ENCODE results near the gene TRANK1.
"Not testable (repeated sequence)": the region's sequence is repeated elsewhere in the genome, so short reads cannot be mapped to it uniquely, and the experiment has no call there.

Gene TRANK1

DNA sequence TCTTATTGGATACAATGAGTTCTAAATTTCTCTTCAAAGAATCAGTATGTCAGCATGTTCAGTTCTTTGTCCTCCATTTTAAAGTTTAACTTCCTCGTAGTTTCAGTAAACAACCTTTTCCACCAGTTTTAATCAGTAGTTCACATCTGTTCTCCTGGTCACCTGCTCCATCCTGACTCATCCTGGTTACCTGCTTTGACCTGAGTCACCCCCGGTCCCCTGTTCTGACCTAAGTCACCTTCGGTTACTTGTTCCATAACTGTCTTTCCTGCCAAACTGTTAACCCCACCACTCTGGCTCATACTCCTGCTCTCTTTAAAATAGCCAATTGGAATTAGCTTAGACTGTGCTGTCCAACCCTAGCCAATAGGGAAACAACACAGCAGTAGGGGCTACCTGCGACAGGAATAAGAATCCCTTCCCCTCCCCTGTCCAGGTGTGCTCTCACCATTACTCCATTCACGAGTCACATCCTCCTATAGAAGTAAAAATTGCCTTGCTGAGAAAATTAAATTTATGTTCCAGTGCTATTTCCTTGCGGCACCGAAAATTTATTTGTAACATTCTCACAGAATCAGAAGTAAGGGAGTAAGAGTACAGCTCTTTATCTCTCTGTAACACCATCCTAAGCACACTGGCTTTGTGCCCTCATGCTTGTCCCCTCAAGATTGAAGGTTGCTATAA is 23.8 kb downstream of the TRANK1 start:
- in situ Hi-C loops (cut with MboI; ENCODE audit: low sequenced_read_pairs): no loop called here

DNA sequence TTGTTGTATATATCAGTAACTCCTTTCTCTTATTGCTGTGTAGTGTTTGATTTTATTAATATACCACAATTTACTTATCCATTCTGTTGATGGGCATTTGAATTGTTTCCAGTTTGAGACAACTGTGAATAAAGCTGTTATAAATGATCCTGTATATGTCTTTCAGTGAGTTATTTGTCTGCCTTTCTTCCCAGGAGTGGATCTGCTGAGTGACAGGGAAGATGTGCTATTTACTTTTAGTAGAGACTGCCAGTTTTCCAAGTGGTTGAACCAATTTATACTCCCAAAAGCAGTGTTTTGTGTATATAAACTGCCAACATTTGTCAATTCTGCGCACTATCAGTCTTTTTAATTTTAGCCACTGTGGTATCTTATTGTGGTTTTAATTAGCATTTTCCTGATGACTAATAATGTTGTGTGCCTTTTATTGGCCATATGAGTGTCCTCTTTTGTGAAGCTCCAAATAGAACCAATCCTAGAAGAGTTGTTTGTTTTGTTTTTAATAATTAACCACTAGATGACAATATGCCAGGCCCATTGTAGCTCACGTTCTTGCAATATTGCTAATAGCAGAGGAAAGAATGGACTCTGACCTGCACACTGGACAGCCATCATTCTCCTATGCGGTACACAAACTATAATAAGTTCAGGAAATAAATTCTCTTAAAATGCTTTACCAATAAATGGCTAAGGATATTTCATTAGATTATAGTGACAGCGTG is 25.3 kb downstream of the TRANK1 start:
- in situ Hi-C loops (cut with MboI; ENCODE audit: low sequenced_read_pairs): no loop called here

DNA sequence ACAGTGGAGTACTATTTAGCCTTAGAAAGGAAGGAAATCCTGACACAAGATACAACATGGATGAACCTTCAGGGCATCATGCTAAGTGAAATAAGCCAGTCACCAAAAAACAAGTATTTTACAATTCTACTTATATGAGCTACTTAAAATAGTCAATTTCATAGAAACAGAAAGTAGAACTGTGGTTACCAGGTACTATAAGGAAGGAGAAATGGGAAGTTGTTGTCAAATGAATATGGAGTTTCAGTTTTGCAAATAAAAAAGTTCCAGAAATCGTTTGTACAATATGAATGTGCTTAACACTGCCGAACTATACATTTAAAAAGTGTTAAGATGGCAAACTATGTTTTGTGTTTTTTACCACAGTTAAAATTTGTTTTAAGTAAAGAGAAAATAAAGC is 26.8 kb downstream of the TRANK1 start:
- in situ Hi-C loops (cut with MboI; ENCODE audit: low sequenced_read_pairs): no loop called here

DNA sequence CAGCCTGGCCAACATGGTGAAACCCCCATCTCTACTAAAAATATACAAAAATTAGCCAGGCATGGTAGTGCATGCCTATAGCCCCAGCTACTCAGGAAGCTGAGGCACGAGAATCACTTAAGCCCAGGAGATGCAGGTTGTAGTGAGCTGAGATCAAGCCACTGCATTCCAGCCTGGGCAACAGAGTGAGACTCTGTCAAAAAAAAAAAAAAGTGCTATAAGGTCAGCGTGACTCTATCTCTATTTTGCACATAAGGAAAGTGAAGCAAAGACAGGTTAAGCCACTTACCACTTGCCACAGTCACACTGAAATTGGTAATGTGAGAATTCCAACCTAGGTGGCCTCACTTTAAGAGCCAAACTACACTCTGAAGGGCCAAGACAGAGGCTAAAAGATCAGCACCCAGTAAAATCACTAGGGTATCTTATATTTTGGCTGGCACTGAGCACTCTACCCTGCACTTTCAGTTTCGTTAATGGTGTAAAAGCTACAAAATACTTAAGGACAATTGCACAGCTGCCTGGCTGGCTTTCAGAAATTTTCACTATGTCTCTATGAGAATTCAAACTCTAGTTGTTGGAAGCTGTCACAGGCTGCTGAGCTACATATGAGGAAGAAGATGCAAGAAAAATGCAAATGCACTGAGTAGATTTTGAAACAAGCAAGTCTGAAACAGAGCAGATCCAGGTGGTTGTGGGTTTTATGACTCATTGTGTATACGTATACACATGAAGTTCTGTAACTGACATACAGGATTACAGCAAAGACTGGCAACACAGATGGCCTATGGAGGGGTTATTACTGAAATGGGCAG is 32.7 kb downstream of the TRANK1 start:
- in situ Hi-C loops (cut with MboI; ENCODE audit: low sequenced_read_pairs): no loop called here

DNA sequence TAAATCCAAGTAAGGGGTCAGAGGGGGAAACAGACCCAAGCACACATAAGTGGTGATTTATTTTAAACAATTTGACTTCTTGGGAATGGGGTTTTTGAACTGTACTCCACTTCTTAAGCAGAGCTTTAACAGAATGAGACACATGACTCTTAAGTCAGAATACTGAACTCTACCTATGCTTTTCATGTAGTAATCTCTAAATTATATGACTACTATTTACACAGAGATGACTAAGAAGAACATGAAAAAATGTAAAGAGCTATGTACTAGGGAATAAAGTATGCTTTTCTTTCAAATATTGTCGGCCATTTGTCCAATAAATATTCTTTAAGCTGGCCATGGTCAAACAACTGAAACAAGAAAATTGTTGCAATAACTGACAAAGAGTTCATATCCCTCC is 35.2 kb downstream of the TRANK1 start:
- in situ Hi-C loops (cut with MboI; ENCODE audit: low sequenced_read_pairs): no loop called here

DNA sequence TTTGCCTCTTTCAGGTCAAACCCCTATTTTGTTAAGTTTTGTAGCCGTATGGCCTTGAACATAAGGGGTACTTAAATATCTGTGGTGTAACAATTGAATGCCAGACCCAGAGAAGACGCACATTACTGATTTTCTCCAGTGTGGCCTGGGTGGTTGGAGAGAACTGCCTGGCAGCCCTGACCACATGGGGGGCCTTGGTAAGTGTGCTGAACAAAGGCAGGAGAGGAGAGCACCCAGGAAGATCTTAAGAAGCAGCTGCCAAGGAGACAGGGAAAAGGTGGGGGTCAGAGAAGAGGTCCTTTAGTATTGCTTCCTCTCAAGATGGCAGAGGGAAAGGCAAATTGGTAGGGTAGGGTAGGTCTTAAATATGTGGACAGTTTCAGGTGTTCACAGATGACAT is 35.7 kb downstream of the TRANK1 start:
- in situ Hi-C loops (cut with MboI; ENCODE audit: low sequenced_read_pairs): no loop called here

DNA sequence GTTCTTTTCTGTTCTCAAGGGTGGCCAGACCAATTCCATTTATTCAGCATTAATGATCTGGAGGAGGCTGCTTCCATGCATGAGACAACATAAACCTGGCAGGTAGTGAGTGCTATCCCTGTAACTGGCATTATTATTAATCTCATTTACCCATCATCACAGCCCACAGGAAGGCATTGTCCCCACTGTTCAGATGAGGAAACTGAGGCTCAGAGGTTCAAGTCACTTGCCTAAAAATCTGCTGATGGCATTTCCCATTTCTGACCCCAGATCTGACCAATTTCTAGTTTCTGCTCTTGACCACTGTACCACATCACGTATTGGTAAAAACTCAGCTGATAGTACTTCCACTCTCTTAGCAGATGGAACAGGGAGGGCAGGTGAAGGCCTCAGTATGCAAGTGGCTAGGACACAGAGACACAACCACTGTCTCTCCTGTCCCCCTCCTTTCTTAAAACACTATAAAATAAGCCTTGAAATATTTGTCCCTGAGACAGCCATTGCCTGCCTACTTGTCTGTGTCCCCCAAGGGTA is 36.1 kb downstream of the TRANK1 start:
- in situ Hi-C loops (cut with MboI; ENCODE audit: low sequenced_read_pairs): no loop called here

DNA sequence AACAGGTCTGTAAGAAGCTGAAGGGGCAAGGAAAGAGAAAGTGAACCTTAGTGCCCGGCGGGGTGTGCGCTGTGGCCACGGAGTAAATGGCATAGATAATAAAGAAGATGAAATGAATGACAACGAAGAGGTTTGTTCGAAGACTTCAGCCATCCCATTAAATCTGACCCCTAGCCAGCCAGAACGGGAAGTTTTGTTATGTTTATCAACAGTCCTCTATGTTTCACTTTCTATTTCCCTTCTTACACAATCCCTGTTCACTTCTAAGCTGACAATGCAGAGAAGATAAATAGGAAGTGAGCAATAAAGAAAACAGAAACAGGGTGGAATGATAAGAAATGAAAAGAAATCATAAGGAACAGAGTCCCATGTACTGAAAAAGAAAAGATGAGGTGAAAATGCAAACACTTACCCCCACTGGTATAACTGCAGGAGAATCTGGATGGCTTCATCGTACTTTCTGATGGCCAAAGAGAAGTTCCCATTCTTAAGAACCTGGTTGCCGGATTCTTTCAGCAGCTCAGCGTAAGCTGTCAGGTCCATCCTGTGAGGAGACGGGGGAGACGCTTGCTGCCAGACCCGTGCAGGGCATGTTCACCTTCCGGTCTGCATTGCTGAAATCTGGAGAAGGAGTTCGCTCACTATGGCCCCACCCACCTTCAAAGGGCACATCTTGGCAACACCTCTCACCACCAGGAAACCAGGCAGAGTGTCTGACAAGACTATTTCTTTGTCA is 36.8 kb downstream of the TRANK1 start:
- in situ Hi-C loops (cut with MboI; ENCODE audit: low sequenced_read_pairs): no loop called here

DNA sequence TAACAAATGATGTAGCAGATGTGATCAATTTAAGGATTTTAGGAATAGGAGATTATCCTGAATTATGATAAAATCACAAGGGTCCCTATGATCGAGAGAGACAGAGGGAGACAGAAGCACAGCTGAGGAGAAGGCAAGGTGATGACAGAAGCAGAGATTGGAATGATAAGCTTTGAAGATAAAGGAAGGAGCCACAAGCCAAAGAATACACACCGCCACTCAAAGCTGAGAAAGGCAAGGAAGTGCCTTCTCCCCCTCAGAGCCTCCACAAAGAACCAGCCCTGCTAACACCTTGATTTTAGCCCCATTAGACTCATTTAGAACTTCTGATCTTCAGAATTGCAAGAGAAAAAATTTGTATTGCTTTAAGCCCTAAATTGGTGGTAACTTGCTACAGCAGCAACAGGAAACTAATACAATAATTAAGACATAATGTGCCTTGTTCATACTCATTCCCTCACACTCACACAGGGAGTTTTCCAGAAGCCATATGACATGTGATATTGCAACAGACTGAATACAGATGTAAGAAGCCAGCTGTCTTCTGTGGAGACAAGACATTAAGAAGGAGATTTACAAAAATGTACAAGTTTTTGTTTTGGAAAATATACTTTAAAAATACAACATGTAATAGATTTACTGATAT is 38.2 kb downstream of the TRANK1 start:
- in situ Hi-C loops (cut with MboI; ENCODE audit: low sequenced_read_pairs): no loop called here

DNA sequence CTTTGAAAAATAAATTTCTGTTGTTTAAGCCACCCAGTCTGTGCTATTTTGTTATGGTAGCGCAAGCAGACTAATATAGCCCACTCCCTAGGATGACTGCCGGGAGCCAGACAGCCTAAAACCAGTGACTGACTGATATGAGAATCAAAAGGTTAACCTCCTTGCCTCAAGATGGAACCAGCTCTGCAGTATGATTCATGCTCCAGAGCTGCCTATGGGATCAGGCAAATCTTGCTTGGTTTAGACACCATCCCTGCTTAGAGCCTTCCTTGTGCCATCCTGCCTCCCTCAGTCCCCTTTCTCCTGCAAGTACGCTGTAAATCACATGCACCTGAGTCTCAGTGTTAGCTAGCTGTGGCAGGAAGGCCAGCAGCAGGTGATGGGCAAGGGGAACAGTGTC is 39.3 kb downstream of the TRANK1 start:
- in situ Hi-C loops (cut with MboI; ENCODE audit: low sequenced_read_pairs): no loop called here

DNA sequence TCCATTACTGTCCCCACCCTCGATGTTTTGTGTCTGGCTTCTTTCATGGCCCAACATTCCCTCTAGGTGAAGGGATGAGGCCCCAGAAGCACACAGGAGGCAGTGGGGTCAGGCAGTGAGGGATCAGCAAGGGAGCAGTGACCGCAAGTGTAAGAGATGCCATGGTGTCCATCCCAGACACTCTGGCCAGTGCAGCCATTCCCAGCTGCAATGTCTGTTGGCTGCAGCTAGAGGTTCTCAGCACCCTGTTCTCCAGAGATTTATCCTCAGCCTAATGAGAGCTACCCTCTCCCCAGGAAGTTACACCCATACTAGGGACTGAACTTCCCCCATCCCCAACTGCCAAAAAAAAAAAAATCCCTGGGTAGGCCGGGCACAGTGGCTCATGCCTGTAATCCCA is 40.2 kb downstream of the TRANK1 start:
- in situ Hi-C loops (cut with MboI; ENCODE audit: low sequenced_read_pairs): no loop called here

DNA sequence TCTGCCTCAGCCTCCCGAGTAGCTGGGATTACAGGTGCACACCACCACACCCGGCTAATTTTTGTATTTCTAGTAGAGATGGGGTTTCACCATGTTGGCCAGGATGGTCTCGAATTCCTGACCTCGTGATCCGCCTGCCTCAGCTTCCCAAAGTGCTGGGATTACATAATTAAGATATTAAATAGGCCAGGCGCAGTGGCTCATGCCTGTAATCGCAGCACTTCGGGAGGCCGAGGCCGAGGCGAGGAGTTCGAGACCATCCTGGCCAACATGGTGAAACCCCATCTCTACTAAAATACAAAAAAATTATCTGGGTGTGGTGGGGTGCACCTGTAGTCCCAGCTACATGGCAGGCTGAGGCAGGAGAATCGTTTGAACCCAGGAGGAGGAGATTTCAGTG is 40.8 kb downstream of the TRANK1 start:
- in situ Hi-C loops (cut with MboI; ENCODE audit: low sequenced_read_pairs): not testable (repeated sequence)

DNA sequence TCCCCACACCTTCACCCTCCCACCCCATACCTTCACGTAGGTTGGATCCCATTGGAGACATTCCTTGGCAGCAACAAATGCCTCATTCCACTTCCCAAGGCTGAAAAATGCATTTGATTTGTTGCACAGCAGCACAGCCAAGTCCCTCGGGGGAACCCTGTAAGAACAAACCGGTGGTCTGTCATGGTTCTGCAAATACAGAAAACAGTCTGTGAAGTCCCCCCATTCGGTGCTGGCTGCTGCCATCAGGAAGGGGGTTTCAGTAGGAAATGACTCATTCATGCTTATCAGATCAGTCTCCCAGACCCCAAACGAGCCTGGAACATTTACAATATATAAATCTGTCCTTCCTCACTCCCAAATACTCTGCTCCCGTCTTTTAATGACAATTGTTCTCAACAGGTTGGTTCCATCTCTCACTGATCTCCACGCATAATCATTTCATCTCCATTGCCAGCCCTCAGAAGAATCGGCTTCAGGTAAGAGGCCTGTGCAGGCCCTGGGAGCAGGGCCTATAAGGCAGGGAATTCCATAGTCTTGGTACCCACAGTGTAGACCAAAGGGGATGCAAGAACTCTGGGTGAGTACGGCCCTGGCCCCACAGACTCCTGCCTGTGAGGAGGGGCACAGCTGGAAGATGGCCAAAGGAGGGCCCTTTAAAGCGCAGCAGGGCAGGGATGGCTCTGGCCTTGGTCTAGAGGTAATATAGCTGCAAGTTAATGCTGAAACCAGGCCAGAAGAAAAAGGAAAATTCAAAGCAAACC is 41.6 kb downstream of the TRANK1 start:
- in situ Hi-C loops (cut with MboI; ENCODE audit: low sequenced_read_pairs): no loop called here

DNA sequence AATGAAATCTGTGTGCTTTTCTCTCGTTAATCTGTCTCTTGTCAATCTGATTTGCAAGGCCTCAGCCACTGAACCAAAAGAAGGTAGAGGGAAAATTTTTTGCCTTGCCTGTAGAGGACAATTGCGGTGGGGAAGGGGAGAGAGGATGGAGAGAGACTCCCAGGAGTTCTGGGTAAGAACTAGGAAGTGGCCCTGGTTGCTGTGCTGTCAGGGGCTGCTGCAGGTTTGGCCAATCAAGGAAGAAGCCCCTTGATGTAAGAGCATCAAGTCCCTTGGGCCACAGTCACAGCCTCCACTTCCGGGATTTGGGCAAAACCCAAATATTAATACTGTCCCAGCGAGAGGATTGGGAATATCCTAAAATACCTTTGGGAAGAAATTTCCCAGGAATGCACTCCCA is 43.3 kb downstream of the TRANK1 start:
- in situ Hi-C loops (cut with MboI; ENCODE audit: low sequenced_read_pairs): no loop called here

DNA sequence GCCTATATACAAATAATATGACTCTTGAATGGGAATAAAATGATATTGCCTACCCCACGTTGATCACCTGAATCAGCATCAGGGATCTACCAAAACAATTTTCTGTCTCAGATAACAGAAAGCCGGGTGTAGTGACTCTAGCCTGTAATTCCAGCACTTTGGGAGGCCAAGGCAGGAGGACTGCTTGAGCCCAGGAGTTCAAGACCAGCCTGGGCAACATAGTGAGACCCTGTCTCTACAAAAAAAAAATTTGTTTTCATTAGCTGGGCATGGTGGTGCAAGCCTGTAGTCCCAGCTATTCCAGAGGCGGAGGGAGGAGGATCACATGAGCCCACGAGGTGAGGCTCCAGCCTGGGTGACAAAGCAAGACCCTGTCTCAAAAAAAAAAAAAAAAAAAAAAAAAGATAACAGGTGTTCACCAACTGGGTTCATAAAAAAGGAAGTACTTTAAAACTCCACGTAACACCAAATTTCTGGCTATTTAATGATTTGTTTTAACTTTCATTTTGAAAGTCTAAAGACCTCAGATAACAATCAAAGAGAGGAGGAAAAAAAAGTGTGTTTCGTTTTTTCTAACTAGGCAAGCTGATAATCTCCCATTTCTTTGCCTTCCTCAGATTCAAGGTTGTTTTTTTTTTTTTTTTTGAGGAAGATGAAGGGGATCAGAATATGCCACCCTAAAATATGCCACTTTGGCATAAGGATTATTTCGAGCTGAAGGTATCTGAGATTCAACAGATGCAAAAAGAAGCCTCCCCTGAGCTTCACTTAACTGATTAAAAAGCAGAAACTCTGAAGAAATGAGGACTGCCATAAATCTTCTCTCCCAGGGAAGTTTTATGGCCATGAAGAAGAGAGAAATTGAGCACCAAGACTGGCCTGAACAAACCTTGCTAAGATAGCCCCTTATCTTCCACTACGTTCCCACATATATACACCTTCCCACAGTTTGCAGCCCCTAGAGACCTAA is 44.1 kb downstream of the TRANK1 start:
- in situ Hi-C loops (cut with MboI; ENCODE audit: low sequenced_read_pairs): no loop called here

DNA sequence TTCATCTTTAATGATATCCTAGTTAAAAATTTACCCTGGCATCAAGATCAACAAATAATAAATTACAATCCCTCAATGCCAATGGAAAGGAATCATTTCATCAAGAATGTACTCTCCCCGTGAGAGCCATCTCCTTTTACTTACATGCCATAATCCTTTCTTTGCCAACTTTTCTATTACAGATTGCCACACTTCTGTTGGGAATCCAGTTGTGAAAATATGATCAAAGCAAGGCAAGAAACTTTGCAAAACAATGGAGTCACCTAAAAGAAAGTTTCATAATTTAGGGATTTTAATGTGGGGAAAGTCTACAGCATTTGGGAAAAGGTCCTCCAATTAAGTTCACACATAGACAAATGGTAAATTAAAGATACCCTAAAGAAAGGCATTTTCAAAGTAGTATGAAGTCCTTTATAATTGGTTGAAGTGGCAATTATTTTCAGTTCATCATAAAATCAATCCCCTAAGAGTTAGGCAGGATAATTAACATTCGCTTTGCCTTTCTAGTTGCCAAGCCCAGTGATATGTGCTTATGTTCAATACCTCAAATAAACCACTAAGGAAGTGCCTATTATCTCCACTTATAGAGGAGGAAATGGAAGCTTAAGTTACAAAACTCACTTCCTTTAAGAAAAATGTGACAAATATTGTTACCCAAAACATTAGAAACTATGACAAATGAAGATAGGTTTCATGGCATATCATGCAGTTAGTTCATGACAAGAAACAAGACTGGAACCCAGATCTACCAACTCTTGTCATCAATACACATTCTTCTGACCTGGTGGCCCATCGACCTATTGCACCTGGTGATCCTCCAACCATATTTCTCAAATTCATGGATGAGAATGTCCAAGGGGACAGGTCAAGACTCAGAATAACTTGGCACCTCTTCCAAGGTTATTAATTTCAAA is 49.1 kb downstream of the TRANK1 start:
- in situ Hi-C loops (cut with MboI; ENCODE audit: low sequenced_read_pairs): no loop called here

DNA sequence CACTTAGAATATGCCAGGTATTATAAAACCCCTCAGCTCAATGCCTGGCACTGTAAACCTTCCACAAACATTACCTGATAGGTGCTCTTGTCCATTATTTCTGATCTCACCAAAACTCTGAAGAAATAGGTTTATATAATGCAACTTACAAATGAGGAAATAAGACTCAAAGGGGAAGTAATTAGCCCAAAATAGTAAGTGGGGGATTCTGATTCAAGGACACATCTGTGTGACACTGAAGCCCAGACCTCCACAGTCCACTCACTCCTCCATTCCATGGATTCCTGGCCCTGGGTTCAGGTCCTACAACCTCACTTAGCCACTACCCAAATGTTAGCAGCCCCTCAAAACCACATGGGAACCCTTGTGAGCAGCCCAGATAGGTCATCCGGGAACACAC is 49.9 kb downstream of the TRANK1 start:
- in situ Hi-C loops (cut with MboI; ENCODE audit: low sequenced_read_pairs): no loop called here

DNA sequence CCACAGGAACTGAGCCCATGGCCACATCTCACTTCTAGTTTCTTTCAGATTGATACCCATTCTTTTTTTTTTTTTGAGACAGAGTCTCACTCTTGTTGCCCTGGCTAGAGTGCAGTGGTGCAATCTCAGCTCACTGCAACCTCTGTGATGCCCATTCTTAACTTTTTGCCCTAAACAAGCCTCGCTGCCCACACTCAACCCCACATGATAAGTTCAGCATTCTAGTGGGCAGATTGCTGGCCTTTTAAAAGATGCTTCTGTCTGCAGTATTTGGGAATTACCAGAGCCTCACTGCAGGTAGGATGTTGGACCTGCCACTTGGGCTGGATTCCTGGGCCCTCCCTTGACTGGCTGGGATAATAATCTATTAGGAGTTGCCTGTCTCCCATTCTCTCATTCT is 51.0 kb downstream of the TRANK1 start:
- in situ Hi-C loops (cut with MboI; ENCODE audit: low sequenced_read_pairs): no loop called here

All from HL-60/S4 treated with retinoic acid at 250 ng/mL for 4 days and 3 days (cell line).